Measurements from ENCODE around the gene LRRC8A. TPM values are rescaled to one million over a fixed set of nuclear protein-coding genes. Genes with fewer than 3 reads are reported as not detected.

Gene LRRC8A
- total RNA-seq, 1 donor from 2014 or later: 38.2 TPM

- no peak overlapping the region for H3K27ac Mint-ChIP-seq
- H3K9me3 Mint-ChIP-seq: no peaks in the 10 kb centered on the region
- H3K4me1 Mint-ChIP-seq (ENCODE audit: unreplicated experiment): peaks cover 11% of the 10 kb centered on the region
- H3K36me3 Mint-ChIP-seq: peaks cover 7% of the 10 kb centered on the region
- H3K4me3 Mint-ChIP-seq: no peak overlapping the region
- H3K27me3 Mint-ChIP-seq: no peaks in the 10 kb centered on the region
- TF ChIP-seq CTCF (conservative IDR thresholded peaks at IDR 0.05): no peak
- no peak for DNase-seq (ENCODE audit: extremely low spot score, unreplicated experiment)
Observed at GRCh38 chr9:128891321-128892220, 9.6 kb downstream of the LRRC8A start.

- Mint-ChIP-seq H3K4me3 (no peak overlapping the region), H3K36me3 (peaks cover 12% of the 10 kb centered on the region), H3K27ac (no peak overlapping the region), H3K4me1 (ENCODE audit: unreplicated experiment) (peaks cover 10% of the 10 kb centered on the region), H3K27me3 (no peaks in the 10 kb centered on the region), H3K9me3 (no peaks in the 10 kb centered on the region)
- no peak for DNase-seq (ENCODE audit: extremely low spot score, unreplicated experiment)
- TF ChIP-seq CTCF (conservative IDR thresholded peaks at IDR 0.05): no peak
Observed at GRCh38 chr9:128892221-128892921, 10.4 kb downstream of the LRRC8A start.

- Mint-ChIP-seq H3K9me3 (no peaks in the 10 kb centered on the region), H3K27ac (peak overlapping the region; percentile 42), H3K27me3 (no peaks in the 10 kb centered on the region), H3K4me1 (ENCODE audit: unreplicated experiment) (peaks cover 5% of the 10 kb centered on the region), H3K36me3 (peaks cover 16% of the 10 kb centered on the region), H3K4me3 (no peak overlapping the region)
- no peak for DNase-seq (ENCODE audit: extremely low spot score, unreplicated experiment)
- no peak for TF ChIP-seq CTCF (conservative IDR thresholded peaks at IDR 0.05)
Observed at GRCh38 chr9:128893354-128893753, 11.4 kb downstream of the LRRC8A start.

DNA sequence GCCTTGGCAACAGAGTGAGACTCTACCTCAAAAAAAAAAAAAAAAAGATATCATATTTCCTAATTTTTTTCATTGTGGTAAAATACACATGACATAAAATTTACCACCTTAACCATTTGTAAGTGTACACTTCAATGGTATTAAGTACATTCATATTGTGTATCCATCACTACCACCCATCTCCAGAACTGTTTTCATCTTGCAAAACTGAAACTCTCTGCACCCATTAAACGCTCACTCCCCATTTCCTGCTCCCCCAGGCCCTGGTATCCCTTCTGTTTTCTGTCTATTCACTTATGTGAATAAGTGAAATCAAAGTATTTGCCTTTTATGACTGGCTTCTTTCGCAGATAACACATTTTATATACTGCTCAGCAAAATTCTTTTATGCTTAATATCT, 12.8 kb downstream of the LRRC8A start:
- H3K4me1 Mint-ChIP-seq (ENCODE audit: unreplicated experiment): peaks cover 12% of the 10 kb centered on the region
- H3K4me3 Mint-ChIP-seq: no peak overlapping the region
- no peaks in the 10 kb centered on the region for H3K27me3 Mint-ChIP-seq
- H3K27ac Mint-ChIP-seq: no peak overlapping the region
- H3K9me3 Mint-ChIP-seq: no peaks in the 10 kb centered on the region
- no peak for DNase-seq (ENCODE audit: extremely low spot score, unreplicated experiment)
- no peak for TF ChIP-seq CTCF (conservative IDR thresholded peaks at IDR 0.05)
- peaks cover 14% of the 10 kb centered on the region for H3K36me3 Mint-ChIP-seq

- H3K36me3 Mint-ChIP-seq: peaks cover 14% of the 10 kb centered on the region
- H3K27me3 Mint-ChIP-seq: no peaks in the 10 kb centered on the region
- DNase-seq (ENCODE audit: extremely low spot score, unreplicated experiment): no peak
- no peak overlapping the region for H3K4me3 Mint-ChIP-seq
- no peaks in the 10 kb centered on the region for H3K9me3 Mint-ChIP-seq
- peaks cover 13% of the 10 kb centered on the region for H3K4me1 Mint-ChIP-seq (ENCODE audit: unreplicated experiment)
- no peak overlapping the region for H3K27ac Mint-ChIP-seq
- no peak for TF ChIP-seq CTCF (conservative IDR thresholded peaks at IDR 0.05)
Observed at GRCh38 chr9:128895556-128895955, 13.6 kb downstream of the LRRC8A start.
